HG03457 (cell line): ENCODE data around the gene CACNA1B.
"Not testable (repeated sequence)": the region's sequence is repeated elsewhere in the genome, so short reads cannot be mapped to it uniquely, and the experiment has no call there.

Experiments
- ATAC-seq: cut with Tn5 transposase; IDR thresholded peaks from one replicate; pipeline ENCODE4 v1.9.1; 2021; ENCODE audit warnings: moderate number of reproducible peaks; ENCODE audit not compliant: unreplicated experiment

CACNA1B gene

DNA sequence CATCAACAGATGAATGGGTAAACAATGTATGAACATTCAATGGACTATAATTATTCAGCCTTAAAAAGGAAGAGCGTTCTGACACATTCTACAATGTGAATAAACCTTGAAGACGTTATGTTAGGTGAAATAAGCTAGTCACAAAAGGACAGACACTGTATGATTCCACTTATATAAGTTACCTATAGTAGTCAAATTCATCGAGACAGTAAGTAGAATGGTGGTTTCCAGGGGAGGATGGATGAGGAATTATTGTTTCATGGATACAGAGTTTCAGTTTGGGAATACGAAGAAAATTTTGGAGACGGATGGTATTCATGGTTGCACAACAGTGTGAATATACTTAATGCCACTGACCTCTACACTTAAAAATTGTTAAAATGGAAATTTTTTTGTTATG lies 216.4 kb downstream of the CACNA1B start:
- ATAC-seq, result no peak

DNA sequence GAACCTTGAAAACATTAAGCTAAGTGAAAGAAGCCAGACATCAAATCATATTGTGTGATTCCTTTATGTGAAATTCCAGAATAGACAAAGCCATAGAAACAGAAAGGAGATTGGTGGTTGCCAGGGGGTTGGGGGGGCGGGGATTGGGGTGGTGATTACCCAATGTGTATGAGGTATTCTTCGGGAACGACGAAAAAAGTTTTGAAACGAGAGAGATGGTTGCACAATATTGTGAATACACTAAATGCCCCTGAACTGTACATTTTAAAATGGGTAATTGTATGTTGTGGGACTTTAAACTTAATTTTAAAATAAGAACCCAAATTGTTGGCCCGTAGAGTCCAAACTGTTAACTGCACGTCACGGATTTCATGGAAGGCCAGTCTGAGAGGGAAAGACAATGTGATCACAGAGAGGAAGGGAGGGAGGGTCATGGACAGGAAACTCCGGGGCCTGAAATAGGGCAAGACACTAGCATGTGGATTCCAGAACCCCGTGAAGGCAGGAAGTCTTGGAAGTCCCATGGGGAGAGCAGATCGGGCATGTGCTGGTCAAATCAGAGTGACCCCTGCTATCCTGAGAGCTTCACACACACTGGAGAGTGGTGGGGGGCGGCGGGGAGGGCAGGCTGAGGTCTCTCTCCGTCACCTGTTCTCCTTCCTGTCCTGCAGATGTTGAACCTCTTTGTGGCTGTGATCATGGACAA lies 218.4 kb downstream of the CACNA1B start:
- no peak for ATAC-seq

DNA sequence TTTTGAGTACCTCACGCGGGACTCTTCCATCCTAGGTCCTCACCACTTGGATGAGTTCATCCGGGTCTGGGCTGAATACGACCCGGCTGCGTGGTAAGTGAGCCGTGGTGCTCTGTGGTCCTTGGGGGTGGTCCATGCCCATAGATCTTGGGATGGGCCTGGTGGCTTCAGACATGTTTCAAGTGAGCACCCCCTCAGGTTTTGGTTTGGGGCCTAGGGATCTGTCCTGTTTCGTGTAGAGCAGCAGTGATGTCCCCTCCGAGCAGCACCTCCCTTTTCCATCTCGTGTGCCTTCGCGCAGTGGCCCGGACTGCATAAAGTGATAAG lies 218.9 kb downstream of the CACNA1B start:
- no peak for ATAC-seq

DNA sequence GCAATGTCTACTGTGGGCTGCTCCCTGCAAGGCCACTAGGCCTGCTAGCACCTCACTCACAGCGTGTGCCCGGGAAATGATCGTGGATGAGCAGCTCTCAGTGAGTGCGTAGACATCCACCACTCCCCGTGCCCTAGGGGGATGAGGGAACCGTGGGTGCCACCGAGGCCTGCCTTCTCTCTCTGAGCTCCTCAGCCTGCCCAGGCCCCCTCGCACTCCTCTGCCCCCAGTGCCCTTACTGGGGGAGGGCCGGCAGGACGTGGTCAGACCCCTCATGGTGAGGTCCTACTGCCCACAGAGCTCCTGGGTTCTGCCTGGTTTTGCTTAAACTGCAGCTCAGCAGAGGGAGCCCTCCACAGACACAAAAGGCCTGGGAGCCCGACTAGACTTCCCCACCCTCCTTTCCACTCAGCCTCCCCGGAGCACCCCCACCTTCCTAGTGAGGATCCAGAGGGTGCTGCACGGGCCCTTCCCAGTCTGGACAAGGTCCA lies 220.0 kb downstream of the CACNA1B start:
- ATAC-seq, result no peak

DNA sequence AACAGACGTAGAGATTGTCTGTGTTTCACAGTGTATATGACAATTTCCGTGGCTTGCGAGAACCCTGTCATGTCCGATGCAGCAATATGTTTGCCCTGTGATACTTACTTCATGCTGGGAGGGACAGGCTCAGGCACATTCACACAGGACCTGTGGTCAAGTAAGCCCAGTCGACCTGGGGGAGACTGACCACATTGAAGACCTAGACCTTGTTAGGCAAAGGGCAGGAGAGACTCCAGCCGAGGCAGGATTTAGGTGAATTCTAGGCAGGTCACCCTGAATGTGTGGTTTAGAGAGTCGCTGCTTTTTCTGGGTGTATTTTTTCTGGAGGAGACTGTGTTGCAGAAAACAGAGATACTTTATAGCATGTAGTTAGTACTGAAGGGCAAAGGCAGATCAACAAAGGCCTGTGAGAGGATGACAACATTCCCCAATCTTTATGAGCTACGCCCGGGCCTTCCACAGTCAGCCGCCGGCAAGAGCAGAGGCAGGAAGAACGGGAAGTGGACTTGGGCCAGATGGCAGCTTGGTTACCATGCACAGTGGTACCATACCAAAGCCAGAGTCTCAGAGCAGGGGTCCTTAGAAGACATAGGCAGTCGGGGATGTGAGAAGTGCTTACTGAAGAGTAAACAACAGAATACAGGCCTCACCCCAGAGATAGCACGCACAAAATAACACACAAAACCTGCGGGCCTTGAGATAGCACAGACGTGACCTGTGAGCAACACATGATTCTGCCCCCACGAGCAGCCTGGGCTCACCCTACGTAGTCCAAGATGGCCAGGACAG lies 220.7 kb downstream of the CACNA1B start:
- ATAC-seq, result no peak

DNA sequence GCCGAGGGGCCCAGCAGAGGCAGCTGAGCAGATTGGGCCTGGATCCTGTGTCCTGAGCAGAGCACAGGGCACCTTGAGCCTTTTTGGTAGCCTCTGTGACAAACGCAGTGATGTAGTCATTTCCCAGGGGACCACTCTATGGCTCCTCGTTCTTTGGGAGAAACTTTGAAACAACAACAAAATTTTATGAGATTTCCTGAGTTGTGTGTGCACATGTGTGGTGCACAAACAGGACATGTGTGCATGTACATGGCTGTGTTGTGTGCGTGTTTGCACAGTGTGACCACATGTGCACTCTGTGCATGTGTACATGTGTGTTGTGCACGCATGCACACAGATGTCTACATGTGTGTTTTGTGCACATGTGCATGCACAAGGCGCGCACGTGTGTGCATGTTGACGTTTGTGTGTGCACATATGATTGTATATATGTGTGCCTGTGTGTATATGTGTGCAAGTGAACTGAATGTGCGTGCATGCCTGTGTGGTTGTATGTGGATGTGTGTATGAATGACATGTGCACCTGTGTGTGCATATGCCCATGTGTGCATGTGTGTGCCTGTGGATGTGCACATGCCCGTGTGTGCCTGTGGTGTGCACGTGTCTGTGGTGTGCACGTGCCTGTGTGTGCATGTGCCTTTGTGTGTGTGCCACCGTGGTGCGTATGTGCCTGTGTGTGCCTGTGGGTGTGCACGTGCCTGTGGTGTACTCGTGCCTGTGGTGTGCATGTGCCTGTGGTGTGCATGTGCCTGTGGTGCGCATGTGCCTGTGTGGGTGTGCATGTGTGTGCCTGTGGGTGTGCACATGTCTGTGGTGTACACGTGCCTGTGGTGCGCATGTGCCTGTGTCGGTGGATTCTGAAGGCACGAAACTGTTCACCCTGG lies 221.6 kb downstream of the CACNA1B start:
- no peak for ATAC-seq

DNA sequence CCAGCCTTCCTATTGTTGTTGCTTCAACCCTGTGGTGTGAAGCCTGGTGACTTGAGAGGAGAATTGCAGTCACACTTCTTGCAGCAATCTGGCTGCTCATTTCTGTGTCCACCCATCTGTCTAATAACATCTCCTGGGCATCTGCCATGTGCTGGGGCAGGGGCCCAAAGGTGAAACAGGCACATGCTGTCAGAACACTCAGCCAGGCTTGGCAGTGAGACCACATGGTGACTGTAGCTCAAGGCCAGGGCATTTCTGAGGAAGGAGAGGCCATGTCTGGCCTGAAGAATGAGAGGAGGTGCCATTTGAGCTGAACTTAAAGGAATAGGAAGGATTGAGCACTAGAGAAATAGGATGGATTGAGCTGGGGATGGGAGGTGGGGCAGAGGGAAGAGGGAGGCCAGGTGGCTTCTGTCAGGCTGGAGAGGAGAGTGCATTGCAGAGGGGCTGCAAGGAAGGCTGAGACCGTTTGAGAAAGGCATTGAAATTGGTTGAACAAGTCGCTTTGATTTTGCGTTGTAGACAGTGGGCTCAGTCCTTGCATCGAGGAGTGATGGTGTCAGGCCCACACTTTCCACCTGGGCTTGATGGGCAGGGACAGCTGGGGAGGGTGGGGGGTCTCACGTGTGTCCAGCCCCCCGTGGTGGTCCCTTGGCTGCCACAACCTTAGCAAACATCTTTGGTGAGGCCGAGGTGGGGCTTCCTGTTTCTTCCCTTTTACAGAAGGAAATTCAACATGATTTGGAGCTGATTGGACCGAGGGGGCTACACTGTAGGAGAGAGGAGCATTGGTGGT lies 222.4 kb downstream of the CACNA1B start:
- no peak for ATAC-seq

DNA sequence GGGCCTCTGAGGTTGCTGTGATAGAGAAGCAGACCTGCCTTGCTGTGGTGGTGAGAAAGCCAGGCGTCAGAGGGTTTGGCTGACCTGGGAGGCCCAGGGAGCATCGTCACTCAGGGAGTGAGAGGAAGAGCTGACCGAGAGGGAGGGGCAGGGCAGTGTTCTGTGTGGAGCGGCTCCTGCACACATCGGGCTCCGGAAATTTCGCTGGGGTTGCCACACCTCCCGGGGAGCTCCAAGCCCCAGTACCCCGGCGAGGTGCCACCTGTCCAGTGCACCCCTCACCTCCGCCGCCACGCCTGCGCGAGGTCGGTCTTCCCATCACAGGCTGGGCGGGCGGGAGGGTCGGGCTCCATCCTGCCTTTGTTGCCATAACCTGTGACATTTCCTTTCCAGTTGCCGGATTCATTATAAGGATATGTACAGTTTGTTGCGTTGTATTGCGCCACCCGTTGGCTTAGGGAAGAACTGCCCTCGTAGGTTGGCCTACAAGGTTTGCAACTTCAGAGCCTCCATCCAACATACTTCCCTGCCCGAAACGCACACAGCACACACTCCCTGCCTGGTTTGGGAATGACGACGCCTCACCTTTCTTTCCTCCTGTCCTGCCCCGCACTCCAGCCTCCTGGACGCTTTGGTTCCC lies 223.2 kb downstream of the CACNA1B start:
- ATAC-seq, result no peak

DNA sequence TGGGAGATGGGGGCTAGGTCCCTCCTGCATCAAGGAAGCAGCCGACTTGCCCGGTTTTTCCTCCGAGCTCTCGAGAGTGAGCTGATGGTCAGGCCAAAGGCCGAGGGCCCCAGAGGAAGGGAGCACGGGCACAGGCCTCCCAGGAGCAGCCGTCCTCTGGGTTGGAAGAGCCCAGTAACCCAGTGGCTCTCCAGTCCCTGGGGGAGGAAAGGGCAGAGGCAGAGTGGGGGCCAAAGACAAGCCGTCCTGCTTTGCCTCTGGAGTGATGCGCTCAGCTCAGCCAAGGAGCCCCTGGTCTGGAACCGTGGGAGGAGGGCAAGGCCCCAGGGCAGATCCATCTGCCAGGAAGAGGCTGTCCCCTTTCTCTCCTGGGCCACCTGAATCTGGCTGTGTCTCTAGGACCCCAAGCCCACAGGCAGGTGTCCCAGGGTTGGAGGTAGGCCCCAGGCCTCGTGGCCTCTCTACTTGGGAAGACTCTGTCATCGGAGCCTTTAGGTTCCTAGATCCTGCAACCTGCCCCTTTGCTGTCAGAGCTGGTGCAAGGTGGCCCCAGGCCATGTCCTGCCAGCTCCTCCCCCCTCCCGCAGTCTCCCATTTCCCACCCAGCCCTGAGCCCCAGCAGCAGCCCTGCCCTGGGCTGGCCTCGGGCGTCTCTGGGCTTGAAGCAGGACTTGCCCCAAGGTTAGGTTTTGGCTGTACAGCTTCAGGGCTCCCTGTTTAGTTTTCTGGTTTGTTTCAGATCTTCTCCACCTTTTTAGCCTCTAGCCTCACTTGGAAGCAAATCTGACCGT lies 224.1 kb downstream of the CACNA1B start:
- no peak for ATAC-seq

DNA sequence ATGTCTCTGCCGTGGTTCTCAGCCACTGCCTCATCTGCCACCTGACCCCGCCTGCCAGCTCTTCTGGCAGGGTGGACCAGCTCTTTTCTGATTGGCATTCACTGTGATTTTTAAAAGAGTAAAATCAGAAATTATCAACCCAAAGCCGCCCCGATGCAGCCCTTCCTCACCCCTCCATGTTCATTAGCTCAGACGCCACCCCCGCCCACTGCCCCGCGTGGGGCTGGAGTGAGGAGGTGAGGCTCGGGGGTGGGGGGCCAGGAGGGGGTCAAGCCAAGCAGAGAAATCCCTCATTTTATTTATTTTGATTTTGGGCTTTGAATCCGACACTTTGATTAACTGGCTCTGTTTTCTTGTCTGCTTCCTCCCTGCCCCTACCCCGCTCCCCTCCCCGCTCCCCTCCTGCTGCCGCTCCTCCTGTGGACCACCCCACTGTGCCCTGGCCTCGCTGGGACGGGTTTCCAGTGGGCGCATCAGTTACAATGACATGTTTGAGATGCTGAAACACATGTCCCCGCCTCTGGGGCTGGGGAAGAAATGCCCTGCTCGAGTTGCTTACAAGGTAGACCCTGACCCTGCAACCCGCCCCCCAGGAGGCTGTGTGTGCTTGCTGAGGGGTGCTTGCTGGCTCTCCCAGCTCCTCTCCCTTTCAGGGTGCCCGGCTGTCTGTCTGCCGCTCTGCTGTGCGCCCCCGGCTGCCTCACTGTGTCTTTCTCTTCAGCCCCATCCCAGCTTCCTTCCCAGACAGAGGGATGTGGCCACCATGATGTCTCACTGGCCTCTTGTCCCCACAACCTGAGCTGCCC lies 224.9 kb downstream of the CACNA1B start:
- no peak for ATAC-seq

DNA sequence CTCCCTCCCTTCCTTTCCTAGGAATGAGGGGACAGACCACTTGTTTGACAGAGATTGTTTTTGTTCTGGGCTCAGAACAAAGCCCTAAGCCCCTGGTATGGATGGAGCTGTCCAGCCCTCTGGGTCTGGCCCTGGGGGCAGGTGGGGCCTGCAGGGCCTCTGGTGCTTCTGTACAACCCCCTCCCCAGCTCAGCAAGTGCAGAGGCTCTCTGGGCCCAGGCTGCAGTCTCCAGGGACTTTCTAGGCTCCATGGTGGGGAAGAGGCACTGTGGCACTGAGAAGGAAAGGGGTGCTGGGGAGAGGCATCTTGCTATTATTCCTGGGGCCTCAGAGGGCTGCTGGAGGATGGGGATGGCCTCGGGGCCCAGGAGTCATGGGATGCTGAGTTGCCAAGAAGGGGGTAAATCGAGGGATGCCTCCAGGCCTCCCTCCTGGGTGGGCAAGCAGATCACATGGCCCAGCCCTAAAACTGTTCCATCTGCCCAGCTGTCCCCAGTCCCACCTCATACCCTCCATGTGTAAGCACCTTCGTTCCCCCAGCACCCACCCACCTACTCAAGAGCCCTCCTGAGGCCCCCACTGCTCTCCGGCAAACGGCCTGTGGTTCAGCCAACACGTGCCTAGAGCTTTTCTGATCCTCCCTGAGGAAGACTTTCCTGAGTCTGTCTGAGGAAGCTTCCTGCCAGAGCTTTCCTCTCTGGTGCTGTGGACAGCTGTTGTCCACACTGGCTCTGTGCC lies 225.7 kb downstream of the CACNA1B start:
- no peak for ATAC-seq

DNA sequence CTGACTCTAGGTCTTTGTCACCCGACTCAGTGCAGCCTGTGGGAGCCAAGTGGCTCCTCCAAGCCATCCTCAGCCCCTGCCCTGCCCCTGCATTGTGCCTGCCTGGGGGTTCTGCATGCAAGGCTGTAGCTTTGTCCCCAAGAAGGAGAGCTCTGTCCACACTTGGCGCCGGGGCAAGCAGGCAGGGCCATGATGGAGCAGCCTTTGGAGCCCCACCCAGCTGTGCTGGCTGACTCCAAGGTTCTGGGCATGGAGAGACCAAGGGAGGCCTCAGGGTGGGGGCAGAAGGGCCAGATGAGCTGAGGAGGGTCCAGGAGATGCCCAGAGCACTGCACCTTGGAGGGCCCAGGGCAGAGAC lies 226.2 kb downstream of the CACNA1B start:
- ATAC-seq, result no peak

DNA sequence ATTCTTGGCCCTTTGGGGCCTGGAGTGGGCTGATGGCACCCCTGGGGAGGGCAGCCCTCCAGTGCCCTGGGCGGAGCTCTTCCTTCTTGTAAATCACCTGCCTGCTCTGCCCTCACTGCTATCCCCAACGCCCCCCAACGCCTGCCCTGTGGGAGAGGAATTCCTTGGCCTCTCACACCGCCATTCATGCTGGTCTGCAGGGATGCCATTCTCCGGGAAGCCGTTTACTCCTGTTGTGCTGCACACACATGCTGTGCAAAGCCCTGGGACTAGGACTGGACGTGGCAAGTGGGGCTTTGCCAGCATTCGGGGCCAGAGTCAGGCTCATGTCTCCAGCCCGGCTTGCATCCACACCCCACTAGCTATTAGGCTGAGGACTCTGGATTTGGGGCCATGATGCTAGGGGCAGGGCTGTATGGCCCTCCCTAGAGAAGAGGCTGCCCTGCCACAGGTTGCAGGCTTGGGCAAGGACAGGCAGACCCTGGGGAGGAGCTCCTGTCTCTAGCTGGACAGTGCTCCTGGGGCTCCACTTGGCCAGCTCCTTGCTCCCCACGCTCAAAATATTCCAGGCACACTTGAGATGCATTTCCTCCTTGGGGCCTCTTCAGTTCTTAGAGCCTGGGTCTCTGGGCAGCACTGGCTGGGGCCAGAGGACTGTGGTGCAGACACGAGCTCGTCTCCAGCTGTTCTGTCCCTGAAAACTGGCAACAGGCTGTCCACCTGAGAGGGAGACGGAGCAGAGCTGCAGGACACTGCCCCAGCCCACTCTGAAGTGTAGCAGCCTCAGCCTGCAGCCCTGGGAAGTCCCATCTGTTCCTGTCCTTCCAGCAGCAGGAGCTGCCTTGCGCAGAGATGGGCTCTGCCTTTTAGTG lies 226.9 kb downstream of the CACNA1B start:
- no peak for ATAC-seq

DNA sequence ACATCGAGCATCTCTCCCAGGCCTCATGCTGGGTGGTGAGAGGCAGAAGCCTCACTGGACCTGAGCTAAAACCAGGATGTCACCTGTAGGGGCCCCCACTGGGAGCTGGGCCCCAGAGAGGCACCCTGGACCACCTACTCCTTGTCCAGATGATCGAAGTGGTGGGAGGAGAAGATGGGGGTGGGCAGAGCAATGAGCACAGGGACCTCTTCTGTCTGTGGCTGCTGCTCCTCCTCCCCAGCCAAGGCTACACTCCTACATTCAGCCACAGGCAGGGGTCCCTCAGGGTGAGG lies 227.5 kb downstream of the CACNA1B start:
- ATAC-seq, result no peak

DNA sequence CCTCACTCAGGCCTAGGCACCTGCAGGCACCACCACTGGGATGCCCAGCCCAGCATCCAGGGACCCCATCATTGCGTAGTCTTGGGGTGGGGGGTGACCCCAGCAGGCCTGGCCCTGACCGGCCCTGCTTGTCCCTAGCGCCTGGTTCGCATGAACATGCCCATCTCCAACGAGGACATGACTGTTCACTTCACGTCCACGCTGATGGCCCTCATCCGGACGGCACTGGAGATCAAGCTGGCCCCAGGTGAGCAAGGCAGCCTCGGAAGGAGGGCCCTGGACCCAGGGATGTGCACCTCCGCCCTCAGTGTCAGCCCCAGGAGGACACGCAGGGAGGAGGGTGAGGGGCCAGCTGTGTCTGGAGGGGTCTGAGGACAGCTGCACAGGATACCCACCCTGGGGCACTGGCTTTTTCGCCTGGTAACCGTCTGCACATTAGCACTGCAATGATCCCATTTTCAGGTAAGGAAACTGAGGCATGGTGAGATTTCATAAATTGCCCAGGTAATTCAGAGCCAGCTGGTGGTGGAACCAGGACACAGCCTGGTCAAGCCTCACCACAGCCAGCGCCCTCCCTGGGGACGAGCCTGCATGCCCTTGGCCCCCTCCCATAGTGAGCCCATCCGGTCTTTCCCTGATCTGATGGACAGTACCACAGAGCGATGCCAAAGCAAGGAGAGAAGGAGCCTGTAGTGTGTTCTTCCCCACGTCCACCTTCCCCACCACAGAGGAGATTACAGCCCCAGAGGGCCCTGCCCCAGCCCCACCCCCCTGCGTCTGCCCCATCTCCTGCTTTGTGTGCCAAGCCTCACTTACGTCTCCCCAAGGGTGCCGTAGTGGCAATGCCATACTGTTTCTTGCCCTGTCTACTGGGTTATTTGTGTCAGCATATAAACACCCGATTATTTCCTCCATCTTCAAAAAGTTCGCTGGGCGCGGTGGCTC lies 228.3 kb downstream of the CACNA1B start:
- no peak for ATAC-seq

DNA sequence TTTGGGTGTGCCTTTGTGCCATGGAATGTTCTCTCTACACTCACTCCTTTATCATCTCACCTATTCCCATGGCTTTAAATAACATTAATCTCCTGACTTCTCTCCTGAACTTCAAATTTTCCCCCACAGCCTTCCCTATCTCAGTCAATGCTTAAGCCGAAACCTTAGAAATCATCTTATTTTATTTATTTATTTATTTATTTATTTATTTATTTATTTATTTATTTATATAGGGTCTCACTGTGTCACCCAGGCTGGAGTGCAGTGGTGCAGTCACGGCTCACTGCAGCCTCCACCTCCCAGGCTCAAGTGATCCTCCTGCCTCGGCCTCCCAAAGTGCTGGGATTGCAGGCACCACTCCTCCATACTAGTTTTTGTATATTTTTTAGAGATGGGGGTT lies 229.5 kb downstream of the CACNA1B start:
- not testable (repeated sequence) for ATAC-seq
